Activated naive CD4-positive, alpha-beta T cell treated with anti-CD3 and anti-CD28 coated beads, Interleukin-2, amount 10 ng/mL, durations not matched to agents 5 hours and 36 hours (primary cell): ENCODE results near the gene ATL3. TPM values are rescaled to one million over a fixed set of nuclear protein-coding genes. Genes with fewer than 3 reads are reported as not detected.

ENCODE experiments used
- total RNA-seq, 2 experiments: library from RNA; stranded (reverse); gene quantifications; one replicate each; pipeline ENCODE4 v1.2.3, GENCODE V29; 2021

ATL3 gene
- 10 to 100 TPM; 38.2 to 39.0 TPM for total RNA-seq

DNA sequence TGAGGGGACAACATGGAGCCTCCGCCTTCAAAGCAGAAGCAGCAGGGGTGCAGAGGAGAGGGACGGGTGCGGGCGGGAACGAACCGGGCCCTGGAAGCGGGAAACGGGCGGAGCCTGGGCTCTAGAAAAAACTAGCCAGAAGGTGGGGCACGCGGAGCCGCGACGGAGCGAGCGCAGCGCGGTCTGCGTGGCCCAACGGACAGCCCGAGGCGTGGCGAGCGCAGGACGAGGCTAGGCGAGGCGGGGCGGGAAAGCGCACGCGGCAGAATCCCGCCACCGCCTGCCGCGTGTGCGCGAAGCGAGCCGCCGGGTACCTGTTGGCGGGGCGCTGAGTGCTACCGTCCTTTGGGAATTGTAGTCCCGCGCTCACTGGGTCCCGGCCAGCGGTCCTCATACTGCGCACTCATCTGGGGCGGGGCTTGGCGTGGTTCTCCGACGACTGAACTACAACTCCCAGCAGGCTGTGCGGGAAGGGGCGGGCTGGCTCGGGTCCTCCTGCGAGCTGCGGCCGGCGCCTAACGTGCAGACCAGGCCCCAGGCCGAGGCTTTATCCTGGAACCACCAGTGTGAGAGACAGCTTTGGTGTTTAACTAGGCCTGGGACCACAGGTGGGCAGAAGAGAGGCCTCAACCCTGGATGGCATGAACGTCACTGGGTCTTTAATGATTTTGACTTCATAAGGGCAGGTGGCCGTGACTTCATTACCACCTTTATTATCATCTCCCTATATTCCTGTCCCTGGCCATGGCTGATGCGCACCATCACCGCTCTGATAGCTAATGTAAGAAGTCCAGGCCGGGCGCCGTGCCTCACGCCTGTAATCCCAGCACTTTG, at the start of gene ATL3:
Gene ATL3, minus strand, starts transcription at position 55 of the 834 bp plus-strand sequence. Its CDS starts 41 bp downstream, at position 14.

GRCh38 chr11:63681321-63682065, 10.3 kb upstream of the ATL3 start, which contains the start of gene RTN3:
TSS of gene RTN3 (plus strand) at chr11:63681500. CDS start at chr11:63681637, 137 bp downstream.

DNA sequence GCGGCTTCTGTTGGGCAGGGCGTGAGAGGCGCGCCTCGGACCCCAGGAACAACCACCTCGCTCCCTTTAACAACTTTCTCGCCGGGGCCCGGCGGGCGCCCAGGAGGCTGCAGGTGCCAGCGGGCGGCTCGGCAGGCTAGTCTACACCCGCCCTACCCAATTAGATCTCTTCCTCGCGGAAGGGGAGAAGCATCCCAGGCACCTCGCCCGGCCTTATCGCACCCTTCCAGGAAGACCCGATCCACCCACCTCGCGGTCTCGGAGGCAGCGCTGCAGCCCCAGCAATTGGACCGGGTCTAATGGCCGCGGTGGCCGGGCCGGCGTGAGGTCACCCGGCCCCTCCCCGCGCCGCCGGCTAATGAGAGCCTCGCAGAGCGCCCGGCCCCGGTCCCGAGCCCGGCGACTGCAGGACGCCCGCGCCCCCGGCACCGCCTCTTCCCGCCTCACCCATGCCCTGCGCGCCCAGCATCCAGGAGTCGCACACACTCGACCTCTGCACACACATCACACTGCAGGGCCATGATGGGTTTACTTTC, 57.0 kb downstream of the ATL3 start, which contains the start of gene PLAAT3:
Gene PLAAT3, minus strand, starts transcription at position 298 of the 536 bp plus-strand sequence. CDS start 419 bp downstream, outside the sequence.

Other genes with a start within 250 kb of the ATL3 start
- not detected for gene PLAAT5, start 180.2 kb downstream of the ATL3 start, total RNA-seq
- gene LGALS12, start 165.3 kb downstream of the ATL3 start, total RNA-seq = not detected
- 100 to 1,000 TPM; 128 to 136 TPM for gene PLAAT4, start 134.6 kb downstream of the ATL3 start, total RNA-seq
- gene PLAAT2, start 108.0 kb downstream of the ATL3 start, total RNA-seq = under 1 TPM in 1 of 2 experiments, not detected in 1; 0.28 TPM
- gene PLAAT3, start 56.9 kb downstream of the ATL3 start, total RNA-seq = 1 to 10 TPM; 2.7 to 3.0 TPM
- 10 to 100 TPM; 59.6 to 67.7 TPM for gene RTN3, start 10.1 kb upstream of the ATL3 start, total RNA-seq
- 1 to 10 TPM; 1.7 to 2.0 TPM for gene ZFTA, start 97.4 kb upstream of the ATL3 start, total RNA-seq
- 10 to 100 TPM; 28.7 to 31.4 TPM for gene SPINDOC, start 142.1 kb upstream of the ATL3 start, total RNA-seq
- 10 to 100 TPM; 62.5 to 65.1 TPM for gene MARK2, start 167.7 kb upstream of the ATL3 start, total RNA-seq
- under 1 TPM; 0.30 to 0.46 TPM for gene RCOR2, start 245.8 kb upstream of the ATL3 start, total RNA-seq